ENCODE data around the gene MAT2A. TPM values are rescaled to one million over a fixed set of nuclear protein-coding genes. Genes with fewer than 3 reads are reported as not detected.
A peak's percentile ranks its signal among the peaks of the same experiment; 100 is the strongest.

MAT2A gene
- total and polyA plus RNA-seq, 9 of the 15 experiments (the other 6 are each of a cell fraction or from before 2014, with no cell fraction given), result 130 to 1,027 (median 240) TPM

DNA sequence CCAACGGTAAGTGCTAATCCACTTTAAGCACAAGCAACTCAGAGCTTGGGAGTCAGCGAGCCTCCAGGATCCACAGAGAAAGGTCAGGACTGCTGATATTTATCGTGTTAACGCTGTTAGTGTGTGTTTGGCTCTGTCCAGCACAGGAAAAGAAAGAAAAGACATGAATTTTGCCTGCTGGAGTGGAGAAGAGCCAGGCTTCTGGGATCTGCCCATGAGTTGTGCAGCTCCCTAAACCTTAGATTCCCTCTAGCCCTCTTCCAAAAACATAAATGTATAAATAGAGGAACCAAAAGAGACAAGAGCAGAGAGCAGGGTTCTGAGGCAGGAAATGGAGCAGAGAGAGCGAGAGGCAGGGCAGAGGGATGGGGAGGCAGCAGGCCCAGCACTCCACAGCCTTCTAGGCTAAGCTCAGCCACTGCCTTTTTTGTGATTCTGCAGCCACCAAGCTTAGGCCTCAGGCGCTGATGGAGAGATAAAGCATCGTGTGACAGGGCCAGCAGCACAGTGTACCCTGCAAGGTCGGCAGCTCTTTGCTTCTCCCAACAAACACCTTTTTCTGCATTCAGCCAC is 14.5 kb upstream of the MAT2A start (continued):
- TF ChIP-seq ZFX (CRISPR knock-in tag; IDR thresholded peaks at IDR 0.05) (peak; percentile 85), ZNF644 (tag; IDR thresholded peaks at IDR 0.05; ENCODE audit: low read depth) (0 out of 2 replicates have a peak, but pooled peaks have one; percentile 38), C11orf30 (IDR thresholded peaks at IDR 0.05; ENCODE audit: low read depth) (no peak), ETS2 (tag; IDR thresholded peaks at IDR 0.05; ENCODE audit: borderline replicate concordance, poor library complexity, severe bottlenecking) (no peak), CXXC5 (CRISPR knock-in tag; IDR thresholded peaks at IDR 0.05) (peak; percentile 74), ZNF696 (CRISPR knock-in tag; conservative IDR thresholded peaks at IDR 0.05) (no peak), TGIF2 (CRISPR knock-in tag; IDR thresholded peaks at IDR 0.05) (no peak), ESRRA (IDR thresholded peaks at IDR 0.05; ENCODE audit: borderline replicate concordance, low read depth) (peak; percentile 37; the same call in 1 of the 2 replicates), MEIS2 (IDR thresholded peaks at IDR 0.05; ENCODE audit: partially characterized antibody) (peak; percentile 14), ZBTB7A (IDR thresholded peaks at IDR 0.05; ENCODE audit: borderline replicate concordance, control insufficient read depth, low read depth, low read length) (no peak), CBX1 (IDR thresholded peaks at IDR 0.05; ENCODE audit: low read depth) (no peak)
- TF ChIP-seq, protein P1, sequence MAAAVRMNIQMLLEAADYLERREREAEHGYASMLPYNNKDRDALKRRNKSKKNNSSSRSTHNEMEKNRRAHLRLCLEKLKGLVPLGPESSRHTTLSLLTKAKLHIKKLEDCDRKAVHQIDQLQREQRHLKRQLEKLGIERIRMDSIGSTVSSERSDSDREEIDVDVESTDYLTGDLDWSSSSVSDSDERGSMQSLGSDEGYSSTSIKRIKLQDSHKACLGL (CRISPR knock-in tag; IDR thresholded peaks at IDR 0.05; ENCODE audit: borderline replicate concordance, poor library complexity, severe bottlenecking), result no peak
- TF ChIP-seq, protein P2, sequence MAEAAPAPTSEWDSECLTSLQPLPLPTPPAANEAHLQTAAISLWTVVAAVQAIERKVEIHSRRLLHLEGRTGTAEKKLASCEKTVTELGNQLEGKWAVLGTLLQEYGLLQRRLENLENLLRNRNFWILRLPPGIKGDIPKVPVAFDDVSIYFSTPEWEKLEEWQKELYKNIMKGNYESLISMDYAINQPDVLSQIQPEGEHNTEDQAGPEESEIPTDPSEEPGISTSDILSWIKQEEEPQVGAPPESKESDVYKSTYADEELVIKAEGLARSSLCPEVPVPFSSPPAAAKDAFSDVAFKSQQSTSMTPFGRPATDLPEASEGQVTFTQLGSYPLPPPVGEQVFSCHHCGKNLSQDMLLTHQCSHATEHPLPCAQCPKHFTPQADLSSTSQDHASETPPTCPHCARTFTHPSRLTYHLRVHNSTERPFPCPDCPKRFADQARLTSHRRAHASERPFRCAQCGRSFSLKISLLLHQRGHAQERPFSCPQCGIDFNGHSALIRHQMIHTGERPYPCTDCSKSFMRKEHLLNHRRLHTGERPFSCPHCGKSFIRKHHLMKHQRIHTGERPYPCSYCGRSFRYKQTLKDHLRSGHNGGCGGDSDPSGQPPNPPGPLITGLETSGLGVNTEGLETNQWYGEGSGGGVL (CRISPR knock-in tag; IDR thresholded peaks at IDR 0.05), result no peak
- TF ChIP-seq, protein P3, sequence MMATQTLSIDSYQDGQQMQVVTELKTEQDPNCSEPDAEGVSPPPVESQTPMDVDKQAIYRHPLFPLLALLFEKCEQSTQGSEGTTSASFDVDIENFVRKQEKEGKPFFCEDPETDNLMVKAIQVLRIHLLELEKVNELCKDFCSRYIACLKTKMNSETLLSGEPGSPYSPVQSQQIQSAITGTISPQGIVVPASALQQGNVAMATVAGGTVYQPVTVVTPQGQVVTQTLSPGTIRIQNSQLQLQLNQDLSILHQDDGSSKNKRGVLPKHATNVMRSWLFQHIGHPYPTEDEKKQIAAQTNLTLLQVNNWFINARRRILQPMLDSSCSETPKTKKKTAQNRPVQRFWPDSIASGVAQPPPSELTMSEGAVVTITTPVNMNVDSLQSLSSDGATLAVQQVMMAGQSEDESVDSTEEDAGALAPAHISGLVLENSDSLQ (IDR thresholded peaks at IDR 0.05), result peak; percentile 68
- TF ChIP-seq, protein P4, sequence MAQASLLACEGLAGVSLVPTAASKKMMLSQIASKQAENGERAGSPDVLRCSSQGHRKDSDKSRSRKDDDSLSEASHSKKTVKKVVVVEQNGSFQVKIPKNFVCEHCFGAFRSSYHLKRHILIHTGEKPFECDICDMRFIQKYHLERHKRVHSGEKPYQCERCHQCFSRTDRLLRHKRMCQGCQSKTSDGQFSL (CRISPR knock-in tag; IDR thresholded peaks at IDR 0.05), result no peak
- TF ChIP-seq, protein P4 (tag; IDR thresholded peaks at IDR 0.05), result no peak
- TF ChIP-seq, protein P5, sequence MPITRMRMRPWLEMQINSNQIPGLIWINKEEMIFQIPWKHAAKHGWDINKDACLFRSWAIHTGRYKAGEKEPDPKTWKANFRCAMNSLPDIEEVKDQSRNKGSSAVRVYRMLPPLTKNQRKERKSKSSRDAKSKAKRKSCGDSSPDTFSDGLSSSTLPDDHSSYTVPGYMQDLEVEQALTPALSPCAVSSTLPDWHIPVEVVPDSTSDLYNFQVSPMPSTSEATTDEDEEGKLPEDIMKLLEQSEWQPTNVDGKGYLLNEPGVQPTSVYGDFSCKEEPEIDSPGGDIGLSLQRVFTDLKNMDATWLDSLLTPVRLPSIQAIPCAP (CRISPR knock-in tag; IDR thresholded peaks at IDR 0.05; ENCODE audit: borderline replicate concordance), result no peak
- TF ChIP-seq, protein P6, sequence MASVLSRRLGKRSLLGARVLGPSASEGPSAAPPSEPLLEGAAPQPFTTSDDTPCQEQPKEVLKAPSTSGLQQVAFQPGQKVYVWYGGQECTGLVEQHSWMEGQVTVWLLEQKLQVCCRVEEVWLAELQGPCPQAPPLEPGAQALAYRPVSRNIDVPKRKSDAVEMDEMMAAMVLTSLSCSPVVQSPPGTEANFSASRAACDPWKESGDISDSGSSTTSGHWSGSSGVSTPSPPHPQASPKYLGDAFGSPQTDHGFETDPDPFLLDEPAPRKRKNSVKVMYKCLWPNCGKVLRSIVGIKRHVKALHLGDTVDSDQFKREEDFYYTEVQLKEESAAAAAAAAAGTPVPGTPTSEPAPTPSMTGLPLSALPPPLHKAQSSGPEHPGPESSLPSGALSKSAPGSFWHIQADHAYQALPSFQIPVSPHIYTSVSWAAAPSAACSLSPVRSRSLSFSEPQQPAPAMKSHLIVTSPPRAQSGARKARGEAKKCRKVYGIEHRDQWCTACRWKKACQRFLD (CRISPR knock-in tag; IDR thresholded peaks at IDR 0.05), result no peak

All from K562 (cell line).